SU-DHL-6 (cell line): Measurements from ENCODE around the gene RTN4.

Experiments
- CTCF ChIP-seq: fragments of 200-600 bp; sonication (generic); IDR thresholded peaks from one replicate; pipeline ENCODE4 v1.5.1; 2017; ENCODE audit warnings: antibody characterized with exemption, mild to moderate bottlenecking, low read length, moderate library complexity; ENCODE audit not compliant: insufficient read depth, poor library complexity, severe bottlenecking
- EZH2phosphoT487 ChIP-seq: fragments of 200-600 bp; sonication (generic), shearing (Covaris generic); conservative IDR thresholded peaks from 2 replicates; pipeline ENCODE4 v1.6.1; 2018; ENCODE audit warnings: mild to moderate bottlenecking, antibody characterized with exemption, low read length, moderate library complexity, mixed read lengths

GRCh38 chr2:54952978-54953456 is 97.2 kb downstream of the RTN4 start:
- TF ChIP-seq CTCF, result no peak
- TF ChIP-seq EZH2phosphoT487, result no peak
